Activated T-helper 17 cell treated with anti-CD3 and anti-CD28 coated beads, Interleukin-2, amount 50 U/mL, for 72 hours (primary cell): ENCODE measurements around the gene STARD9. TPM values are rescaled to one million over a fixed set of nuclear protein-coding genes. Genes with fewer than 3 reads are reported as not detected.

Experiments used
- ATAC-seq: fragments of 150-1000 bp; cut with Tn5 transposase; replicated peaks from 2 replicates; pipeline ENCODE4 v1.10.0; 2021; ENCODE audit warnings: mild to moderate bottlenecking, moderate library complexity
- H3K27ac Mint-ChIP-seq: one replicate; pipeline ENCODE4 v1.8.0; 2022; ENCODE audit warnings: mixed read lengths
- H3K27me3 Mint-ChIP-seq: one replicate; pipeline ENCODE4 v1.8.0; 2022; ENCODE audit warnings: mixed read lengths
- H3K36me3 Mint-ChIP-seq: one replicate; pipeline ENCODE4 v1.8.0; 2022; ENCODE audit warnings: low read depth, mild to moderate bottlenecking, mixed read lengths
- H3K4me1 Mint-ChIP-seq: one replicate; pipeline ENCODE4 v1.8.0; 2022; ENCODE audit warnings: mixed read lengths
- H3K4me3 Mint-ChIP-seq: one replicate; pipeline ENCODE4 v1.8.0; 2022; ENCODE audit warnings: mild to moderate bottlenecking, mixed read lengths
- H3K9me3 Mint-ChIP-seq: one replicate; pipeline ENCODE4 v1.8.0; 2022; ENCODE audit warnings: mixed read lengths
- total RNA-seq, 2 donors: library from RNA; stranded (reverse); gene quantifications; one replicate each; pipeline ENCODE4 v1.2.3, GENCODE V29; 2022

STARD9 gene
- total RNA-seq, 2 donors from 2014 or later, result 9.5 to 10.9 TPM

GRCh38 chr15:42603978-42604377, 28.6 kb downstream of the STARD9 start:
- no peaks in the 10 kb centered on the region for H3K27me3 Mint-ChIP-seq
- H3K4me3 Mint-ChIP-seq, result no peak overlapping the region
- H3K9me3 Mint-ChIP-seq, result no peaks in the 10 kb centered on the region
- H3K4me1 Mint-ChIP-seq, result peaks cover 18% of the 10 kb centered on the region
- no peak for ATAC-seq
- peak overlapping the region; percentile 8 for H3K27ac Mint-ChIP-seq
- H3K36me3 Mint-ChIP-seq, result no peaks in the 10 kb centered on the region

- Mint-ChIP-seq H3K27ac (peak overlapping the region; percentile 49), H3K27me3 (no peaks in the 10 kb centered on the region), H3K4me1 (peaks cover 21% of the 10 kb centered on the region), H3K4me3 (peak overlapping the region; percentile 29), H3K9me3 (no peaks in the 10 kb centered on the region), H3K36me3 (no peaks in the 10 kb centered on the region)
- no peak for ATAC-seq
Observed at GRCh38 chr15:42604894-42605744, 29.7 kb downstream of the STARD9 start.

GRCh38 chr15:42605796-42606195, 30.4 kb downstream of the STARD9 start:
- Mint-ChIP-seq H3K9me3 (no peaks in the 10 kb centered on the region), H3K4me1 (peaks cover 21% of the 10 kb centered on the region), H3K27me3 (no peaks in the 10 kb centered on the region), H3K36me3 (no peaks in the 10 kb centered on the region), H3K4me3 (peak overlapping the region; percentile 29), H3K27ac (no peak overlapping the region)
- no peak for ATAC-seq

GRCh38 chr15:42608110-42608531, 32.7 kb downstream of the STARD9 start:
- Mint-ChIP-seq H3K9me3 (no peaks in the 10 kb centered on the region), H3K4me3 (peak overlapping the region; percentile 15), H3K36me3 (no peaks in the 10 kb centered on the region), H3K27me3 (no peaks in the 10 kb centered on the region), H3K27ac (peak overlapping the region; percentile 74), H3K4me1 (peaks cover 21% of the 10 kb centered on the region)
- ATAC-seq, result peak; percentile 76

GRCh38 chr15:42608752-42609488, 33.5 kb downstream of the STARD9 start:
- Mint-ChIP-seq H3K4me1 (peaks cover 21% of the 10 kb centered on the region), H3K9me3 (no peaks in the 10 kb centered on the region), H3K4me3 (peak overlapping the region; percentile 15), H3K27me3 (no peaks in the 10 kb centered on the region), H3K27ac (no peak overlapping the region), H3K36me3 (no peaks in the 10 kb centered on the region)
- ATAC-seq, result peak; percentile 80

GRCh38 chr15:42611532-42611931, 36.1 kb downstream of the STARD9 start:
- Mint-ChIP-seq H3K4me3 (no peak overlapping the region), H3K9me3 (no peaks in the 10 kb centered on the region), H3K27me3 (no peaks in the 10 kb centered on the region), H3K27ac (no peak overlapping the region), H3K4me1 (peaks cover 15% of the 10 kb centered on the region), H3K36me3 (no peaks in the 10 kb centered on the region)
- ATAC-seq, result no peak

- Mint-ChIP-seq H3K27ac (no peak overlapping the region), H3K4me3 (no peak overlapping the region), H3K27me3 (no peaks in the 10 kb centered on the region), H3K4me1 (peaks cover 15% of the 10 kb centered on the region), H3K9me3 (no peaks in the 10 kb centered on the region), H3K36me3 (no peaks in the 10 kb centered on the region)
- ATAC-seq, result no peak
Observed at GRCh38 chr15:42612367-42612912, 37.0 kb downstream of the STARD9 start.

- H3K9me3 Mint-ChIP-seq, result no peaks in the 10 kb centered on the region
- H3K27me3 Mint-ChIP-seq, result no peaks in the 10 kb centered on the region
- H3K4me3 Mint-ChIP-seq, result no peak overlapping the region
- ATAC-seq, result no peak
- H3K4me1 Mint-ChIP-seq, result peaks cover 4% of the 10 kb centered on the region
- H3K27ac Mint-ChIP-seq, result no peak overlapping the region
- no peaks in the 10 kb centered on the region for H3K36me3 Mint-ChIP-seq
Observed at GRCh38 chr15:42616107-42616506, 40.7 kb downstream of the STARD9 start.

- Mint-ChIP-seq H3K36me3 (no peaks in the 10 kb centered on the region), H3K27me3 (no peaks in the 10 kb centered on the region), H3K4me1 (peaks cover 4% of the 10 kb centered on the region), H3K27ac (peak overlapping the region; percentile 28), H3K4me3 (no peak overlapping the region), H3K9me3 (no peaks in the 10 kb centered on the region)
- no peak for ATAC-seq
Observed at GRCh38 chr15:42619656-42620371, 44.4 kb downstream of the STARD9 start.

GRCh38 chr15:42621386-42621785, 46.0 kb downstream of the STARD9 start:
- H3K9me3 Mint-ChIP-seq, result no peaks in the 10 kb centered on the region
- peaks cover 4% of the 10 kb centered on the region for H3K4me1 Mint-ChIP-seq

GRCh38 chr15:42621996-42622925, 46.9 kb downstream of the STARD9 start:
- H3K27me3 Mint-ChIP-seq, result no peaks in the 10 kb centered on the region
- no peak overlapping the region for H3K27ac Mint-ChIP-seq
- peaks cover 4% of the 10 kb centered on the region for H3K4me1 Mint-ChIP-seq
- ATAC-seq, result no peak
- no peaks in the 10 kb centered on the region for H3K9me3 Mint-ChIP-seq
- no peaks in the 10 kb centered on the region for H3K36me3 Mint-ChIP-seq
- H3K4me3 Mint-ChIP-seq, result no peak overlapping the region

More at GRCh38 chr15:42621386-42621785, 46.0 kb downstream of the STARD9 start:
- ATAC-seq, result no peak
- Mint-ChIP-seq H3K4me3 (no peak overlapping the region), H3K27ac (no peak overlapping the region), H3K27me3 (no peaks in the 10 kb centered on the region), H3K36me3 (no peaks in the 10 kb centered on the region)

- H3K9me3 Mint-ChIP-seq, result no peaks in the 10 kb centered on the region
- no peak for ATAC-seq
- H3K4me1 Mint-ChIP-seq, result peaks cover 4% of the 10 kb centered on the region
- no peaks in the 10 kb centered on the region for H3K27me3 Mint-ChIP-seq
- no peak overlapping the region for H3K4me3 Mint-ChIP-seq
- no peaks in the 10 kb centered on the region for H3K36me3 Mint-ChIP-seq
- no peak overlapping the region for H3K27ac Mint-ChIP-seq
Observed at GRCh38 chr15:42623951-42624350, 48.5 kb downstream of the STARD9 start.

GRCh38 chr15:42627485-42627884, 52.1 kb downstream of the STARD9 start:
- H3K36me3 Mint-ChIP-seq, result no peaks in the 10 kb centered on the region
- no peak for ATAC-seq
- no peak overlapping the region for H3K4me3 Mint-ChIP-seq
- no peaks in the 10 kb centered on the region for H3K27me3 Mint-ChIP-seq
- H3K4me1 Mint-ChIP-seq, result no peaks in the 10 kb centered on the region
- H3K27ac Mint-ChIP-seq, result no peak overlapping the region
- H3K9me3 Mint-ChIP-seq, result no peaks in the 10 kb centered on the region
